HEK293 (cell line): ENCODE measurements around the gene LRCH4.
A peak's percentile ranks its signal among the peaks of the same experiment; 100 is the strongest.

Experiments used
- EGR2 ChIP-seq: fragments of 450-650 bp; formaldehyde crosslinking; IDR thresholded peaks from 2 replicates; pipeline ENCODE4 v1.5.1; 2016; ENCODE audit warnings: low read depth, missing biosample characterization, missing genetic modification characterization
- GLIS2 ChIP-seq: fragments of 450-650 bp; formaldehyde crosslinking; IDR thresholded peaks from 2 replicates; pipeline ENCODE4 v1.5.1; 2016; ENCODE audit warnings: missing biosample characterization, missing genetic modification characterization
- KLF1 ChIP-seq: fragments of 450-650 bp; formaldehyde crosslinking; IDR thresholded peaks from 2 replicates; pipeline ENCODE4 v1.5.1; 2016; ENCODE audit warnings: missing biosample characterization, missing genetic modification characterization
- KLF9 ChIP-seq: fragments of 450-650 bp; formaldehyde crosslinking; IDR thresholded peaks from 2 replicates; pipeline ENCODE4 v1.5.1; 2016; ENCODE audit warnings: missing biosample characterization, missing genetic modification characterization, low read depth
- SCRT1 ChIP-seq: fragments of 450-650 bp; formaldehyde crosslinking; IDR thresholded peaks from 2 replicates; pipeline ENCODE4 v1.5.1; 2016; ENCODE audit warnings: missing biosample characterization, missing genetic modification characterization, borderline replicate concordance
- SP2 ChIP-seq: fragments of 450-650 bp; formaldehyde crosslinking; IDR thresholded peaks from 2 replicates; pipeline ENCODE4 v1.5.1; 2016; ENCODE audit warnings: missing biosample characterization, missing genetic modification characterization
- ZBTB26 ChIP-seq: fragments of 450-650 bp; formaldehyde crosslinking; optimal IDR thresholded peaks from 2 replicates; pipeline ENCODE3; 2016; ENCODE audit warnings: missing biosample characterization, mild to moderate bottlenecking, missing genetic modification characterization
- ZBTB48 ChIP-seq: fragments of 450-650 bp; formaldehyde crosslinking; IDR thresholded peaks from 2 replicates; pipeline ENCODE4 v1.5.1; 2016; ENCODE audit warnings: missing biosample characterization, missing genetic modification characterization
- ZBTB8A ChIP-seq: fragments of 450-650 bp; formaldehyde crosslinking; IDR thresholded peaks from 2 replicates; pipeline ENCODE4 v1.5.1; 2016; ENCODE audit warnings: missing biosample characterization, missing genetic modification characterization
- ZFHX2 ChIP-seq: fragments of 450-650 bp; formaldehyde crosslinking; conservative IDR thresholded peaks from 2 replicates; pipeline ENCODE4 v1.5.1; 2016; ENCODE audit warnings: missing biosample characterization, missing genetic modification characterization
- ZIC2 ChIP-seq: fragments of 450-650 bp; formaldehyde crosslinking; IDR thresholded peaks from 2 replicates; pipeline ENCODE4 v1.5.1; 2016; ENCODE audit warnings: missing biosample characterization, missing genetic modification characterization
- ZNF19 ChIP-seq: fragments of 450-650 bp; formaldehyde crosslinking; IDR thresholded peaks from 2 replicates; pipeline ENCODE4; 2016; ENCODE audit warnings: missing biosample characterization, missing genetic modification characterization, low read depth
- ZNF335 ChIP-seq: fragments of 450-650 bp; formaldehyde crosslinking; conservative IDR thresholded peaks from 2 replicates; pipeline ENCODE4 v1.5.1; 2016; ENCODE audit warnings: missing biosample characterization, missing genetic modification characterization
- ZNF354C ChIP-seq: fragments of 450-650 bp; formaldehyde crosslinking; IDR thresholded peaks from 2 replicates; pipeline ENCODE4 v1.5.1; 2016; ENCODE audit warnings: missing biosample characterization, missing genetic modification characterization, low read depth, borderline replicate concordance
- ZNF501 ChIP-seq: fragments of 450-650 bp; formaldehyde crosslinking; IDR thresholded peaks from 2 replicates; pipeline ENCODE4 v1.5.1; 2016; ENCODE audit warnings: missing biosample characterization, missing genetic modification characterization
- ZNF639 ChIP-seq: fragments of 450-650 bp; formaldehyde crosslinking; IDR thresholded peaks from 2 replicates; pipeline ENCODE4 v1.5.1; 2016; ENCODE audit warnings: missing biosample characterization, missing genetic modification characterization
- ZNF792 ChIP-seq: fragments of 450-650 bp; formaldehyde crosslinking; IDR thresholded peaks from 2 replicates; pipeline ENCODE4 v1.5.1; 2016; ENCODE audit warnings: missing biosample characterization, missing genetic modification characterization
- TF ChIP-seq, protein P1 (sequence below): fragments of 450-650 bp; IDR thresholded peaks from 2 replicates; pipeline ENCODE4 v1.5.1; 2018; ENCODE audit warnings: missing biosample characterization, mild to moderate bottlenecking, missing genetic modification characterization
- TF ChIP-seq, protein P2 (sequence below): fragments of 450-650 bp; formaldehyde crosslinking; IDR thresholded peaks from 2 replicates; pipeline ENCODE4 v1.5.1; 2016; ENCODE audit warnings: missing biosample characterization, missing genetic modification characterization
- TF ChIP-seq, protein P3 (sequence below): fragments of 450-650 bp; formaldehyde crosslinking; IDR thresholded peaks from 2 replicates; pipeline ENCODE4 v1.5.1; 2016; ENCODE audit warnings: missing biosample characterization, missing genetic modification characterization

LRCH4 gene

DNA sequence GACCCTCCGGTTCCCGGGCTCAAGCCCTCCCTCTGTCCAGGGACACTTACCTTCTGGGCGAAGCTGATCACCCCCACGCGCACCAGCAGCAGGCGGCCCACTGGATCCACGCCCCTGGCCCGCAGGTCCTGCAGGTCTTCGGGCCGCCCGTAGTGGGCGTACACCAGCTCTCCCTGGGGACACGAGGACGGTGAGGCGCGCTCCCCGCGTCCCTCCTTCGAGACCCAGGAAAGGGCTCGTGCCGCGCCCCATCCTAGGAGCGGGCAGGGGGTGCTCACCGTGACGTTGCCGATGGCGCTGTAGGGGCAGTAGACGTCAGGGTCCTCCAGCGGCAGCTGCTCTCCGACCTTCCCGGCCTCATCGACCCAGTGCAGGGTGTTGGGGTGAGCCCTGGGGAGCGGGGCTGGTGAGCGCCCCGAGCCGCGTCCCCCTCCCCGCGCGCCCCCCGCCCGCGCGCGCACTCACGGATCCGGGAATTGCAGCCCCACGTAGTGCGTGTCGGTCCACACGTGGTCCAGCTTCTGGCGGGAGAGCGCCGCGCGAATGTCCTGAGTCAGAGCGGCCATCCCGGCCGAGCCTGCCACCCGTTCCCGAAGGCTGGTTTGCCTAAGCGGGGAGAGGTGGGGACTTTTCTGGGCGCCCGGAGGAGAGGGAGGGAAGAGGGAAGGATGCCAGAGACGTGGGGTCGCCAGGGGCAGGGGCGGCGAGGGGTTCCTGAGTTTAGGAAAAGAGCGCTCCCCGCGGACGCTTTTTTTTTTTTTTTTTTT is 47.2 kb upstream of the LRCH4 start (continued):
- peak; percentile 76 for TF ChIP-seq ZBTB26
- peak; percentile 45 for TF ChIP-seq ZNF335
- TF ChIP-seq, protein P1, sequence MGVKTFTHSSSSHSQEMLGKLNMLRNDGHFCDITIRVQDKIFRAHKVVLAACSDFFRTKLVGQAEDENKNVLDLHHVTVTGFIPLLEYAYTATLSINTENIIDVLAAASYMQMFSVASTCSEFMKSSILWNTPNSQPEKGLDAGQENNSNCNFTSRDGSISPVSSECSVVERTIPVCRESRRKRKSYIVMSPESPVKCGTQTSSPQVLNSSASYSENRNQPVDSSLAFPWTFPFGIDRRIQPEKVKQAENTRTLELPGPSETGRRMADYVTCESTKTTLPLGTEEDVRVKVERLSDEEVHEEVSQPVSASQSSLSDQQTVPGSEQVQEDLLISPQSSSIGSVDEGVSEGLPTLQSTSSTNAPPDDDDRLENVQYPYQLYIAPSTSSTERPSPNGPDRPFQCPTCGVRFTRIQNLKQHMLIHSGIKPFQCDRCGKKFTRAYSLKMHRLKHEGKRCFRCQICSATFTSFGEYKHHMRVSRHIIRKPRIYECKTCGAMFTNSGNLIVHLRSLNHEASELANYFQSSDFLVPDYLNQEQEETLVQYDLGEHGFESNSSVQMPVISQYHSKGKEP: no peak
- peak; percentile 28; the same call in 1 of the 2 replicates for TF ChIP-seq KLF9
- 0 out of 2 replicates have a peak, but pooled peaks have one; percentile 19 for TF ChIP-seq ZFHX2 (tag by site-specific recombination)
- TF ChIP-seq, protein P2, sequence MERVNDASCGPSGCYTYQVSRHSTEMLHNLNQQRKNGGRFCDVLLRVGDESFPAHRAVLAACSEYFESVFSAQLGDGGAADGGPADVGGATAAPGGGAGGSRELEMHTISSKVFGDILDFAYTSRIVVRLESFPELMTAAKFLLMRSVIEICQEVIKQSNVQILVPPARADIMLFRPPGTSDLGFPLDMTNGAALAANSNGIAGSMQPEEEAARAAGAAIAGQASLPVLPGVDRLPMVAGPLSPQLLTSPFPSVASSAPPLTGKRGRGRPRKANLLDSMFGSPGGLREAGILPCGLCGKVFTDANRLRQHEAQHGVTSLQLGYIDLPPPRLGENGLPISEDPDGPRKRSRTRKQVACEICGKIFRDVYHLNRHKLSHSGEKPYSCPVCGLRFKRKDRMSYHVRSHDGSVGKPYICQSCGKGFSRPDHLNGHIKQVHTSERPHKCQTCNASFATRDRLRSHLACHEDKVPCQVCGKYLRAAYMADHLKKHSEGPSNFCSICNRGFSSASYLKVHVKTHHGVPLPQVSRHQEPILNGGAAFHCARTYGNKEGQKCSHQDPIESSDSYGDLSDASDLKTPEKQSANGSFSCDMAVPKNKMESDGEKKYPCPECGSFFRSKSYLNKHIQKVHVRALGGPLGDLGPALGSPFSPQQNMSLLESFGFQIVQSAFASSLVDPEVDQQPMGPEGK (tag by site-specific recombination): peak; percentile 38
- TF ChIP-seq ZNF354C (tag by site-specific recombination): no peak
- TF ChIP-seq ZIC2 (tag by site-specific recombination): 0 out of 2 replicates have a peak, but pooled peaks have one; percentile 16
- 0 out of 2 replicates have a peak, but pooled peaks have one; percentile 14 for TF ChIP-seq EGR2 (tag by site-specific recombination)
- TF ChIP-seq ZNF792 (tag by site-specific recombination): no peak
- TF ChIP-seq ZBTB48: 0 out of 2 replicates have a peak, but pooled peaks have one; percentile 34
- 0 out of 2 replicates have a peak, but pooled peaks have one; percentile 12 for TF ChIP-seq KLF1 (tag by site-specific recombination)
- no peak for TF ChIP-seq SCRT1
- TF ChIP-seq GLIS2 (tag by site-specific recombination): peak; percentile 41; the same call in 1 of the 2 replicates
- no peak for TF ChIP-seq ZNF639 (tag by site-specific recombination)
- no peak for TF ChIP-seq ZNF501 (tag by site-specific recombination)
- 0 out of 2 replicates have a peak, but pooled peaks have one; percentile 12 for TF ChIP-seq SP2 (tag by site-specific recombination)
- TF ChIP-seq ZBTB8A (tag by site-specific recombination): peak; percentile 38; the same call in 1 of the 2 replicates
- TF ChIP-seq ZNF19 (tag by site-specific recombination): no peak
- TF ChIP-seq, protein P3, sequence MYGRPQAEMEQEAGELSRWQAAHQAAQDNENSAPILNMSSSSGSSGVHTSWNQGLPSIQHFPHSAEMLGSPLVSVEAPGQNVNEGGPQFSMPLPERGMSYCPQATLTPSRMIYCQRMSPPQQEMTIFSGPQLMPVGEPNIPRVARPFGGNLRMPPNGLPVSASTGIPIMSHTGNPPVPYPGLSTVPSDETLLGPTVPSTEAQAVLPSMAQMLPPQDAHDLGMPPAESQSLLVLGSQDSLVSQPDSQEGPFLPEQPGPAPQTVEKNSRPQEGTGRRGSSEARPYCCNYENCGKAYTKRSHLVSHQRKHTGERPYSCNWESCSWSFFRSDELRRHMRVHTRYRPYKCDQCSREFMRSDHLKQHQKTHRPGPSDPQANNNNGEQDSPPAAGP (tag by site-specific recombination): no peak
- TF ChIP-seq, all 188 proteins: peak for 17
